HepG2 (cell line): ENCODE measurements around the gene TANC1. TPM values are rescaled to one million over a fixed set of nuclear protein-coding genes. Genes with fewer than 3 reads are reported as not detected.

Source experiments
- ATAC-seq: fragments of 200-7000 bp; cut with Tn5 transposase; 3 replicates; pipeline ENCODE4 v1.9.1; 2020; ENCODE audit warnings: mild to moderate bottlenecking, moderate library complexity
- BruUV-seq: library from RNA; stranded (reverse); fragments of 400-500 nt; replicated peaks from 2 replicates; lab custom pipeline; 2021; lab: Mats Ljungman, UMichigan
- CTCF ChIA-PET: fragments of 300-600 bp; formaldehyde crosslinking; extraction: SDS; loops from one replicate; lab custom pipeline; 2021; ENCODE audit warnings: low total read pairs, inconsistent platforms, low intra/inter-chr PET ratio; lab: Yijun Ruan, JAX
- POLR2A ChIA-PET: fragments of 350-600 bp; sonication (Branson Sonifier 250); formaldehyde crosslinking; loops from one replicate; lab custom pipeline; 2020; ENCODE audit warnings: antibody characterized with exemption, inconsistent platforms; lab: Yijun Ruan, JAX
- DNase-seq: peaks from one replicate; pipeline ENCODE4 v3.0.0-alpha.2; 2015; ENCODE audit warnings: low spot score
- FAIRE-seq: peaks from 3 replicates; lab custom pipeline; 2011; peaks lifted over from hg19 to GRCh38; lab: Jason Lieb, UNC
- H2AFZ ChIP-seq: one replicate; pipeline ENCODE4 v1.6.1; 2011; ENCODE audit warnings: low read length, inconsistent platforms
- H3K27ac ChIP-seq: fragments of 300-600 bp; 3 replicates; pipeline ENCODE4 v1.8.0; 2011; ENCODE audit warnings: mixed run types, mild to moderate bottlenecking, mixed read lengths, low read length, inconsistent platforms; ENCODE audit not compliant: insufficient read depth; ENCODE audit errors: extremely low read length
- H3K27me3 ChIP-seq, 2 experiments: fragments of 200-600 bp in 1 of 2; 2 replicates in 1 of 2; 3 replicates in 1 of 2; pipeline versions ENCODE4 v1.6.0 to v1.8.0; 2011; ENCODE audit warnings: low read length in 2 of 2, mild to moderate bottlenecking in 2 of 2, moderate library complexity in 2 of 2, inconsistent platforms in 1 of 2; ENCODE audit not compliant: insufficient read depth in 2 of 2, control insufficient read depth in 1 of 2
- H3K36me3 ChIP-seq, 2 experiments: fragments of 200-600 bp in 1 of 2; replicated peaks in 1 of 2; 2 replicates in 1 of 2; 3 replicates in 1 of 2; pipeline versions ENCODE4 v1.5.1 to v1.8.0; 2011; ENCODE audit warnings: low read length in 2 of 2, inconsistent platforms in 1 of 2; ENCODE audit not compliant: insufficient read depth in 2 of 2, control insufficient read depth in 1 of 2
- H3K4me1 ChIP-seq: 2 replicates; pipeline ENCODE4 v1.5.1; 2012; ENCODE audit warnings: low read length, inconsistent platforms; ENCODE audit not compliant: insufficient read depth
- H3K4me2 ChIP-seq: 2 replicates; pipeline ENCODE4 v1.6.0; 2011; ENCODE audit warnings: low read depth, low read length, inconsistent platforms
- H3K4me3 ChIP-seq, 3 experiments: fragments of 200-600 bp in 1 of 3; sonication (generic), shearing (Covaris generic) in 1 of 3; replicated peaks in 1 of 3; 2 replicates each; pipeline ENCODE4 v1.5.1; 2011 to 2016; ENCODE audit warnings: low read length in 3 of 3, inconsistent platforms in 2 of 3, low read depth in 2 of 3, mild to moderate bottlenecking in 2 of 3, control low read depth in 1 of 3, mixed read lengths in 1 of 3; ENCODE audit not compliant: insufficient read depth in 1 of 3
- H3K79me2 ChIP-seq: one replicate; pipeline ENCODE4 v1.6.1; 2011; ENCODE audit warnings: low read length, inconsistent platforms; ENCODE audit not compliant: insufficient read depth
- H3K9ac ChIP-seq: 2 replicates; pipeline ENCODE4 v1.6.0; 2011; ENCODE audit warnings: mild to moderate bottlenecking, low read depth, low read length, inconsistent platforms; ENCODE audit not compliant: insufficient read depth
- H3K9me3 ChIP-seq: 2 replicates; pipeline ENCODE4 v1.5.1; 2012; ENCODE audit warnings: mild to moderate bottlenecking, low read length
- H4K20me1 ChIP-seq: 2 replicates; pipeline ENCODE4 v1.6.0; 2011; ENCODE audit warnings: inconsistent platforms, mild to moderate bottlenecking, low read length, moderate library complexity; ENCODE audit not compliant: insufficient read depth
- AGO2 ChIP-seq: fragments of 200-400 bp; formaldehyde crosslinking; optimal IDR thresholded peaks from 2 replicates; pipeline ENCODE3; 2017; ENCODE audit warnings: mild to moderate bottlenecking, low read depth, low read length, moderate library complexity
- BCLAF1 ChIP-seq: fragments of 450-650 bp; IDR thresholded peaks from 2 replicates; pipeline ENCODE4 v1.6.1; 2017; ENCODE audit warnings: mild to moderate bottlenecking
- CREB3 ChIP-seq: sonication (generic); formaldehyde crosslinking; IDR thresholded peaks from 2 replicates; pipeline ENCODE4 v1.5.0; 2020; ENCODE audit warnings: missing genetic modification reagents
- GZF1 ChIP-seq: sonication (generic); formaldehyde crosslinking; IDR thresholded peaks from 2 replicates; pipeline ENCODE4 v1.5.1; 2020; ENCODE audit warnings: mild to moderate bottlenecking, missing genetic modification reagents
- LCORL ChIP-seq, 2 experiments: fragments of 450-650 bp in 1 of 2; sonication (generic) in 1 of 2; formaldehyde crosslinking in 1 of 2; IDR thresholded peaks; 2 replicates each; pipeline versions ENCODE4 v1.5.0 to v1.6.1; 2017 to 2020; ENCODE audit warnings: antibody characterized with exemption in 1 of 2, missing genetic modification reagents in 1 of 2
- NR1H2 ChIP-seq: sonication (generic); formaldehyde crosslinking; IDR thresholded peaks from 2 replicates; pipeline ENCODE4 v1.8.1; 2022; ENCODE audit warnings: low read depth, missing genetic modification reagents, borderline replicate concordance
- ZKSCAN1 ChIP-seq: fragments of 150-350 bp; IDR thresholded peaks from 2 replicates; pipeline ENCODE4 v1.6.1; 2014; ENCODE audit warnings: low read length
- ZKSCAN8 ChIP-seq: IDR thresholded peaks from 2 replicates; pipeline ENCODE4 v1.6.1; 2016; ENCODE audit warnings: borderline replicate concordance, missing genetic modification reagents, missing compliant biosample characterization
- ZNF44 ChIP-seq: sonication (generic); formaldehyde crosslinking; IDR thresholded peaks from 2 replicates; pipeline ENCODE4 v1.5.1; 2020; ENCODE audit warnings: mild to moderate bottlenecking, missing genetic modification reagents
- ZNF766 ChIP-seq: sonication (generic); formaldehyde crosslinking; IDR thresholded peaks from 2 replicates; pipeline ENCODE4 v1.5.0; 2020; ENCODE audit warnings: missing genetic modification reagents, borderline replicate concordance
- WGBS: methylation state at CpG from one replicate; pipeline ENCODE4 v1.1.6; 2017; ENCODE audit warnings: low lambda C conversion rate; 5-methylcytosine and 5-hydroxymethylcytosine counted together
- in situ Hi-C: cut with HindIII; loops from 2 replicates; pipeline ENCODE4 v1.10.0; 2017; ENCODE audit warnings: low pct_unique_long_range_greater_than_20kb; ENCODE audit not compliant: extremely low pct_ligation_motif_present
- intact Hi-C: fragments of 100-400 bp; cut with micrococcal nuclease; formaldehyde crosslinking; loops from one replicate; pipeline ENCODE4 v1.10.0; 2022; ENCODE audit not compliant: unreplicated experiment
- polyA plus RNA-seq, 8 experiments: library from polyadenylated mRNA; depleted of rRNA in 3 of 8; stranded (reverse) in 7 of 8; unstranded in 1 of 8; fragments of >200 nt; fragmentation: Illumina TruSeq in 4 of 8; extraction: Trizol in 4 of 8; gene quantifications; 2 replicates each; pipeline versions ENCODE4 v1.2.1 to v1.2.3, GENCODE V29; 2011 to 2016; ENCODE audit warnings: low read depth in 4 of 8, missing spikeins in 1 of 8, mixed read lengths in 1 of 8; ENCODE audit not compliant: insufficient read depth in 1 of 8
- total RNA-seq, 5 experiments: library from RNA; depleted of rRNA; stranded (reverse); fragments of >200 nt; fragmentation: Illumina TruSeq; extraction: Trizol; gene quantifications; 2 replicates each; pipeline ENCODE4 v1.2.3, GENCODE V29; 2016; ENCODE audit warnings: low read depth in 1 of 5
- TF ChIP-seq, protein P1 (sequence below): sonication (generic); formaldehyde crosslinking; IDR thresholded peaks from 2 replicates; pipeline ENCODE4 v1.5.0; 2020; ENCODE audit warnings: missing genetic modification reagents, mild to moderate bottlenecking, borderline replicate concordance

TANC1 gene
- total and polyA plus RNA-seq, 2 of the 13 experiments (the other 11 are each of a cell fraction or from before 2014, with no cell fraction given): 2.3 to 5.6 TPM

- Histone ChIP-seq H3K4me1 (no peaks in the 10 kb centered on the region), H2AFZ (no peak overlapping the region)
- TF ChIP-seq, protein P1, sequence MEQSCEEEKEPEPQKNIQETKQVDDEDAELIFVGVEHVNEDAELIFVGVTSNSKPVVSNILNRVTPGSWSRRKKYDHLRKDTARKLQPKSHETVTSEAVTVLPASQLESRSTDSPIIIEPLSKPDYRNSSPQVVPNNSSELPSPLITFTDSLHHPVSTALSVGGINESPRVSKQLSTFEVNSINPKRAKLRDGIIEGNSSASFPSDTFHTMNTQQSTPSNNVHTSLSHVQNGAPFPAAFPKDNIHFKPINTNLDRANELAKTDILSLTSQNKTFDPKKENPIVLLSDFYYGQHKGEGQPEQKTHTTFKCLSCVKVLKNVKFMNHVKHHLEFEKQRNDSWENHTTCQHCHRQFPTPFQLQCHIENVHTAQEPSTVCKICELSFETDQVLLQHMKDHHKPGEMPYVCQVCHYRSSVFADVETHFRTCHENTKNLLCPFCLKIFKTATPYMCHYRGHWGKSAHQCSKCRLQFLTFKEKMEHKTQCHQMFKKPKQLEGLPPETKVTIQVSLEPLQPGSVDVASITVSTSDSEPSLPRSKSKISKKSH (CRISPR knock-in tag): 0 out of 2 replicates have a peak, but pooled peaks have one; percentile 28
- no peak for TF ChIP-seq ZNF44
- TF ChIP-seq AGO2: peak; percentile 48
- TF ChIP-seq, all 625 proteins: peak for 2
- no peak overlapping the region for H3K4me2 ChIP-seq
- H3K27ac ChIP-seq: no peak overlapping the region
- WGBS: 94% methylated on average over 19 of the region's 19 CpGs
- no peak overlapping the region for H3K9ac ChIP-seq
- FAIRE-seq (no peak), ATAC-seq (no peak; the same call in 2 of the 3 replicates), DNase-seq (no peak)
- no peaks in the 10 kb centered on the region for H3K9me3 ChIP-seq
- H3K4me3 ChIP-seq: no peak overlapping the region
- no peaks in the 10 kb centered on the region for H3K27me3 ChIP-seq
- BruUV-seq: no TSS peak
- CTCF ChIA-PET: no interaction called here
- POLR2A ChIA-PET: no interaction called here
- in situ Hi-C loops: no loop called here
- no peaks in the 10 kb centered on the region for H3K79me2 ChIP-seq
- H3K36me3 ChIP-seq: peaks cover 3 to 15% of the 10 kb centered on the region in 2 experiments; a peak in 3 of 5 replicates
- H4K20me1 ChIP-seq: no peaks in the 10 kb centered on the region
- intact Hi-C loops: no loop called here
Observed at GRCh38 chr2:159230145-159230877, 261.9 kb downstream of the TANC1 start.

- ChIA-PET POLR2A (no interaction called here), CTCF (no interaction called here)
- intact Hi-C loops (no loop called here), in situ Hi-C loops (no loop called here)
- WGBS: 63% methylated on average over 3 of the region's 3 CpGs
- TF ChIP-seq BCLAF1: no peak
- TF ChIP-seq ZKSCAN8 (CRISPR knock-in tag): no peak
- no peak for TF ChIP-seq ZNF766 (CRISPR knock-in tag)
- no peak for TF ChIP-seq LCORL (IDR thresholded peaks at IDR 0.05)
- no peak for TF ChIP-seq LCORL (CRISPR knock-in tag; IDR thresholded peaks at IDR 0.05)
- TF ChIP-seq ZKSCAN1: no peak
- TF ChIP-seq CREB3 (CRISPR knock-in tag): no peak
- TF ChIP-seq GZF1 (CRISPR knock-in tag): no peak
- no peak for TF ChIP-seq NR1H2 (CRISPR knock-in tag)
- no TSS peak for BruUV-seq
- H2AFZ ChIP-seq: no peak overlapping the region
- H3K4me3 ChIP-seq: no peak overlapping the region
- H3K79me2 ChIP-seq: no peaks in the 10 kb centered on the region
- H3K9me3 ChIP-seq: no peaks in the 10 kb centered on the region
- H3K4me1 ChIP-seq: no peaks in the 10 kb centered on the region
- H4K20me1 ChIP-seq: no peaks in the 10 kb centered on the region
- DNase-seq: no peak
- H3K36me3 ChIP-seq: peaks cover 3 to 24% of the 10 kb centered on the region in 2 experiments; a peak in 3 of 5 replicates
- no peak for FAIRE-seq
- H3K4me2 ChIP-seq: no peak overlapping the region
- no peaks in the 10 kb centered on the region for H3K27me3 ChIP-seq
- H3K27ac ChIP-seq: no peak overlapping the region
- no peak overlapping the region for H3K9ac ChIP-seq
- no peak for ATAC-seq
Observed at GRCh38 chr2:159232456-159233170, 264.2 kb downstream of the TANC1 start.
